ENCODE data around the gene GSTO2.

The GSTO2 gene

GRCh38 chr10:104328896-104329710 is 60.1 kb downstream of the GSTO2 start:
- peak; percentile 89 for DNase-seq

GRCh38 chr10:104329735-104330134 is 60.8 kb downstream of the GSTO2 start:
- peak; percentile 61 for DNase-seq

GRCh38 chr10:104330168-104331110 is 61.5 kb downstream of the GSTO2 start:
- peak; percentile 46 for DNase-seq

- peak; percentile 43 for DNase-seq
Observed at GRCh38 chr10:104331208-104331838, 62.3 kb downstream of the GSTO2 start.

- DNase-seq, result peak; percentile 10
Observed at GRCh38 chr10:104332243-104333031, 63.5 kb downstream of the GSTO2 start.

GRCh38 chr10:104333032-104333727 is 64.2 kb downstream of the GSTO2 start:
- DNase-seq, result peak; percentile 76

GRCh38 chr10:104333728-104334373 is 64.9 kb downstream of the GSTO2 start:
- peak; percentile 60 for DNase-seq

- DNase-seq, result no peak
Observed at GRCh38 chr10:104334561-104334960, 65.6 kb downstream of the GSTO2 start.

- no peak for DNase-seq
Observed at GRCh38 chr10:104334965-104335650, 66.1 kb downstream of the GSTO2 start.

GRCh38 chr10:104336821-104337467 is 68.0 kb downstream of the GSTO2 start:
- DNase-seq, result no peak

- peak; percentile 68 for DNase-seq
Observed at GRCh38 chr10:104337521-104337984, 68.6 kb downstream of the GSTO2 start.

- DNase-seq, result peak; percentile 90
Observed at GRCh38 chr10:104337985-104338735, 69.2 kb downstream of the GSTO2 start, which contains the start of gene ITPRIP. Gene ITPRIP, minus strand, starts transcription at chr10:104338465. Its CDS starts 22,414 bp downstream, at chr10:104316051.

- no peak for DNase-seq
Observed at GRCh38 chr10:104339469-104340110, 70.6 kb downstream of the GSTO2 start.

GRCh38 chr10:104340111-104340526 is 71.1 kb downstream of the GSTO2 start:
- no peak for DNase-seq

GRCh38 chr10:104340641-104341040 is 71.7 kb downstream of the GSTO2 start:
- no peak for DNase-seq

- DNase-seq, result no peak
Observed at GRCh38 chr10:104342941-104343411, 74.0 kb downstream of the GSTO2 start.

- no peak for DNase-seq
Observed at GRCh38 chr10:104344219-104344618, 75.2 kb downstream of the GSTO2 start.

- no peak for DNase-seq
Observed at GRCh38 chr10:104345515-104345914, 76.5 kb downstream of the GSTO2 start.

Data from activated effector memory CD4-positive, alpha-beta T cell treated with anti-CD3 and anti-CD28 coated beads, Interleukin-2, amount 50 U/mL, for 16 hours (primary cell).